HG02763 (cell line): ENCODE measurements around the gene POR.
"Not testable (repeated sequence)": the region's sequence is repeated elsewhere in the genome, so short reads cannot be mapped to it uniquely, and the experiment has no call there.

Experiments
- ATAC-seq: cut with Tn5 transposase; IDR thresholded peaks from one replicate; pipeline ENCODE4 v1.9.1; 2021; ENCODE audit warnings: mild to moderate bottlenecking, moderate library complexity; ENCODE audit not compliant: unreplicated experiment

POR gene

DNA sequence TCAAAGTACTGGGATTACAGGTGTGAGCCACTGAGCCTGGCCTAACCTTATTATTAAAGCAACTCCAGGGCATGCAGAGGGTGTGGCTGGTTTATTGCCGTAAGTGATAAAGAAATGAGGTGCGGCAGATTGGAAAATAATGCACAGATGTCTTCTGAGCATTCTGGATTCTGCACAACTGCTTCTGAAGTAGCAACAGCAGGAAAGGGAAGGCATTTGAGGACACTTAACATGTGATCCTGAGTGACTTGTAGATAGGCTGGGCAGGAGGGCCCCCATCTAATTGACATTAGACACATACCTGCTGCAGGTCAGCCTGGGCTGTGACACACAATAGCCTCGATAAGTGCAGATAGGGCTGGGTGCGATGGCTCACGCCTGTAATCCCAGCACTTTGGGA is 30.5 kb upstream of the POR start:
- ATAC-seq: no peak

DNA sequence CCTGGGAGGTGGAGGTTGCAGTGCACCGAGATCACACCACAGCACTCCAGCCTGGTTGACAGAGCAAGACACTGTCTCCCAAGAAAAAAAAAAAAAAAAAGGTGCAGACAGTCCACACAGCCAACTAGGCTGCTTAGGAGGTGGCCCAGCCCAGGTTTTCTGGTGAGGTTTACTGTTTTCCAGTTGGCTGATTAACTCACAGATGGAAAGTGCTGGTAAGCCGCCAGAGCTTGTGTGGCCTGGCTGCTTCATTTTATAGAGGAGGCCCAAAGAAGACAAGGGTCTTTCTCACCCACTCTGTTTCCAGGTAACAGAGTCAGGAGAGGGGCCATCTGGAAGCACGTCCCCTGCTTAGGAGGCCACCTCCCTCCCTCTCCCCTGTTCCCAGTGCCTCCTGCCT is 29.9 kb upstream of the POR start:
- no peak for ATAC-seq

GRCh38 chr7:75887669-75888369 is 27.1 kb upstream of the POR start:
- ATAC-seq: no peak

GRCh38 chr7:75888464-75889222 is 26.3 kb upstream of the POR start:
- no peak for ATAC-seq

DNA sequence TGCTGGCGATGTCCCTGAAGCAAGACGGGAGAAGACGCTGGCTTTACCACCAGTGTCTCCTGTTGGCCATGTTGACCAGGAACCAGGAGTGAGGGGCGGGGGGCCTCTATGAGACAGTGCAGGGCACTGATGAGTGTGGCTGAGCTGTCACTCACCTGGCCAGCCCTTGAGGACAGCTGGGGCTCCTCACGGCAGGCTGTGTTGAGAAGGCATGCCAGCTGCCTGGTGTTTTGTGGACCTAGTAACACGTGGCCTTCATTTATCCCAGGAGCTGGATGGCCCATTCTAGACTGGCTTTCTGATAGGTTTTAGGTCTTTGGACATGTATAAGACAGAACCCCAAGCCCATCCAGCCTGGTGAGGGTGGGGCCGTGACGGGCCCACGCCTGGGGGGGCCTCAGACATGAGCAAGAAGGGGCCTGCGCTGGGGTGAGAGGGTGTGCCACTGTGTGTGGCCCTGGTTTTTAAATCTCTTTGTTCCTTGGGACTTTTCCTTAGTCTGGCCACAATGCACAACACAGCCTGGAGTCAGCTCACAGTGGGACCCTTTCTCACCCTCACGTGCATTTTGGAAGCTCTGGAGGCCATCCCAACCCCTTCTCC is 25.6 kb upstream of the POR start:
- ATAC-seq: no peak

GRCh38 chr7:75889826-75890225 is 25.1 kb upstream of the POR start:
- no peak for ATAC-seq

GRCh38 chr7:75891237-75891636 is 23.7 kb upstream of the POR start:
- ATAC-seq: not testable (repeated sequence)

- no peak for ATAC-seq
These were observed 23.0 kb upstream of the POR start for GRCh38 chr7:75891815-75892411.

- no peak for ATAC-seq
These were observed 22.2 kb upstream of the POR start for GRCh38 chr7:75892634-75893272.

GRCh38 chr7:75896803-75897327 is 18.1 kb upstream of the POR start:
- no peak for ATAC-seq

DNA sequence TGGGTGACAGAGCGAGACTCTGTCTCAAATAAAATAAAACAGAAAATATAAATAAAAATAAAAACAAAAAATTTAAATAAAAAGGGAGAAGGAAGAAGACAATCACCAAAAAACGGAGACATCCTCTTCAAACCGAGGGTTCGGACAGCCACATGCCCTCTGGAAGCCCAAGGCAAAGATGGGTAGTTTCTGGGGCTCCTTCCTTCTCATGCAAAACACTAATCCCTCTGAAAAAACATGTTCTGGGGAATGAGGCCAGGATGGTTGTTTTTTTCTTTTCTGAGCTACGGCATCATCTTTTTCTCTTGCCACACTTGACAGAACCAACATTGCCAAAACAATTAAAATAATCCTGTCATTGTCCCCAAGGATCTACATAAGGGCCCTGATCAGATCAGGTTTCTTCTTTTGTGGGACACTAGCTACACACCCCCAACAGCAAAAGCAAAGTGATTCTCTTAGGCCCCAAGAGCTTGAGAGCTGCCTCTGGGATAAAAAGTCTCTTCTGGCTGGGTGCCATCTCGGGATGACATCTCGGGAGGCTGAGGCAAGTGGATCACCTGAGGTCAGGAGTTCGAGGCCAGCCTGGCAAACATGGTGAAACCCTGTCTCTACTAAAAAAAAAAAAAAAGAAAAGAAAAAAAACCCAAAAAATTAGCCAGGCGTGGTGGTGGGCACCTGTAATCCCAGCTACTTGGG is 14.2 kb upstream of the POR start:
- no peak for ATAC-seq

GRCh38 chr7:75905785-75906604 is 9.0 kb upstream of the POR start:
- ATAC-seq: no peak

GRCh38 chr7:75906991-75907667 is 7.8 kb upstream of the POR start:
- ATAC-seq: no peak

DNA sequence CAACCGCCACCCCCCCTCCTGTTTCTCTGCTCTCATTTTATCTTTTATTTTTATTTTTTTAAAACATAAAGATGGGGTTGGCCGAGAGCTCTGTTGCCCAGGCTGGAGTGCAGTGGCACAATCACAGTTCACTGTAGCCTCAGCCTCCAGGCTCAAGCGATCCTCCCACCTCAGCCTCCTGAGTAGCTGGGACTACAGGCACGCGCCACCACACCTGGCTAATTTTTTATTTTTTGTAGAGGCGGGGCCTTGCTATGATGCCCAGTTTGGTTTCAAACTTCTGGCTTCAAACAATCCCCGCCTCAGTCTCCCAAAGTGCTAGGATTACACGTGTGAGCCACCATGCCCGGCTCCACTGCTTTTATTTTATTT is 7.3 kb upstream of the POR start:
- ATAC-seq: not testable (repeated sequence)

DNA sequence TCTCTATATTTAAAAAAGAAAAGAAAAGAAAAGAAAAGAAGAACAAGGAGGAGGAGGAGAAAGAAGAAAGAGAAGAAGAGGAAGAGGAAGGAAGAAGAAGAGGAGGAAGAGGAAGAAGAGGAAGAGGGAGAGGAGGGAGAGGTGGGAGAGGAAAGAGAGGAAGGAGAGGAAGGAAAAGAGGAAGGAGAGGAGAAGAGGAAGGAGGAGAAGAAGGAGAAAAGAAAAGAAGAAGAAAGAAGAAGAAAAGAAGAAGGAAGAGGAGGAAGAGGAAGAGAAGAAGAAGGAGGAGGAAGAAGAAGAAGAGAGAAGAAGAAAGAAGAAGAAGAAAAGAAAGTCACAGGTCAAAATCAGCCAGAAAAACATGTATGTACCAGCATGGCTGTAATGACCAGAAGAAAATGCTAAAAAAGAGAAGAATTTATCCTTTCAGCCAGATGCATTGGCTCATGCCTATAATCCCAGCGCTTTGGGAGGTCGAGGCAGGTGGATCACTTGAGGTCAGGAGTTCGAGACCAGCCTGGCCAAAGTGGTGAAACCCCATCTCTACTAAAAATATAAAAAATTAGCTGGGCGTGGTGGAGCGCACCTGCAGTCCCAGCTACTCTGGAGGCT is 5.3 kb upstream of the POR start:
- ATAC-seq: no peak

- ATAC-seq: not testable (repeated sequence)
These were observed 3.8 kb upstream of the POR start for GRCh38 chr7:75911186-75911585.

DNA sequence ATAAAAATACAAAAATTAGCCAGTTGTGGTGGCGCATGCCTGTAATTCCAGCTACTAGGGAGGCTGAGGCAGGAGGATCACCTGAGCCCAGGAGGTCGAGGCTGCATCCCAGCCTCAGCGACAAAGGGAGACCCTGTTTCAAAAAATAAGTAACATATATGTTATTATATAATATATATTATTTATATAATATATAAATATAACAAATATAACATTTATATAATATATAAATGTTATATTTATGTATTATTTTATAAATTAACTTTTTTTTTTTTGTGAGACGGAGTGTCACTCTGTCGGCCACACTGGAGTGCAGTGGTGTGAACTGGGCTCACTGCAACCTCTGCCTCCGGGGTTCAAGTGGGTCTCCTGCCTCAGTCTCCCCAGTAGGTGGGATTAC is 1.5 kb upstream of the POR start:
- no peak for ATAC-seq

- no peak for ATAC-seq
These were observed 743 bp upstream of the POR start for GRCh38 chr7:75914169-75914654.
